Gastrocnemius medialis (tissue), 4 donors: ENCODE measurements around the gene CARMIL3.

Experiments
- CTCF ChIP-seq, 5 experiments: fragments of 450-650 bp in 3 of 5; fragments of 200-600 bp in 2 of 5; sonication (generic) in 2 of 5; IDR thresholded peaks in 4 of 5; conservative IDR thresholded peaks in 1 of 5; 1 replicate in 4 of 5; 2 replicates in 1 of 5; pipeline ENCODE4 v1.5.1; 2016 to 2019; ENCODE audit warnings: antibody characterized with exemption in 5 of 5, mild to moderate bottlenecking in 3 of 5, moderate library complexity in 3 of 5
- POLR2A ChIP-seq, 2 donors: fragments of 450-650 bp; IDR thresholded peaks; one replicate each; pipeline ENCODE4 v1.6.1; 2017; ENCODE audit warnings: antibody characterized with exemption in 2 of 2, mild to moderate bottlenecking in 2 of 2, moderate library complexity in 2 of 2

- TF ChIP-seq CTCF (IDR thresholded peaks at IDR 0.05 in 4 of 5, conservative IDR thresholded peaks at IDR 0.05 in 1 of 5) (no peak), POLR2A (IDR thresholded peaks at IDR 0.05) (no peak)
These were observed 30.0 kb downstream of the CARMIL3 start for GRCh38 chr14:24081739-24082211.
